HG03460 (cell line): ENCODE results near the gene BRPF3.

Source experiments
- ATAC-seq: cut with Tn5 transposase; IDR thresholded peaks from one replicate; pipeline ENCODE4 v1.9.1; 2021; ENCODE audit not compliant: unreplicated experiment

Gene BRPF3

DNA sequence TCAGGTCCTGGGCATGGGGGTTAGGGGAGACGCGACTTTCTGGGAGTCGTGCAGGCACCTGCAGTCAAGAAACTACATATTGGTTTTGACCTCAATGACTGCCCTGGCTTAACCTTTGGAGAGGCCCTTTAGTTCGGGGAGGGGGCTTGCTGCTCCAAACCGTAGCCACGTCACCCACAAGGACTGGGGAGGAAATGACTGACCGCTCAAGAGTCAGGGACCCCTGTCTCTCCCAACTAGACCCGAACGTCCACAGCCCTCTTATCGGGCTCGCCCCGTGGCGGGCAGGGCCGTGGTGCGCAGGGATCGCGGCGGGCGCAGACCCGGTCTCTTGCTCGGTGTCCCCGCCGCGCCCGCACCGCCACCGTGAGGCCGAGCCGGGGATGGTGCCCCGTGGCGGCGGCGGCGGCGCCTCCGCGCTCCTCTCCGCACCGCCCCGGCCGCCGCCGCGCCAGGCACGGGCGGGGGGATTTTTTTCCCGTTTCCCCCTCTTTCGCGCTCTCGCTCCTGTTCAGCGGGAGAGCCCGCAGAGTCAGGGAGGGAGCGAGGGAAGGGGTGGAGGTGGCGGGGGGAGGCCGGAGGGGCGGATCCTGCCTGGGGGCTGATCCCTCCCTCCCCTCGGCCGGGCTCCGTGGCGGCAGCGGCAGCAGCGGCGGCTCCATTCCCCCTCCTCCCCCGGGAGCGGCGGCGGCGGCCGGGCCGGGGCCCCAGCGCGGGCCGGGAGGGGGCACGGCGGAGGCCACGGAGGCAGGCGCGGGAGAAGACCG is at the start of gene BRPF3:
Gene BRPF3 (plus strand): TSS at position 632 of the 767 bp plus-strand sequence. CDS start 3,579 bp downstream, outside the sequence.
- ATAC-seq, result peak; percentile 52

DNA sequence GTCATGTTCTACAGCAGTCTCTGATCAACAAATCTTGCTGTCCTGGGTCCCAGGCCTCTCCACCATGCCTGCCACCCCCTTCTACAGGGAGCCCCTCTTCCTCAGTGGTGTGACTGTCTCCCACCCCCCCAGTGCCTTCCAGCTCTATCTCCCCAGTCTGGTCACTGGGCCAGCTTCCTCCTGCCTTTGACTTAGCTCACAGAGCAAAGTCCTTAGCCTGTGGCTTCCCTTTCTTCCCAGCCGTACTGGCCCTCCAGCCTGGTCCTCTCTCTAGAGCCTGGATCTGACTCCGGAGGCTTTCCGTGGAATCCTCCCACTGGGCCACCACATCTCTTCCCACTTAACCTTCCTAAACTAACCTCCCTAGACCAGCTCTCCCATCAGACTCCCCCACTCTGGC is 49.2 kb upstream of the BRPF3 start:
- ATAC-seq, result no peak

DNA sequence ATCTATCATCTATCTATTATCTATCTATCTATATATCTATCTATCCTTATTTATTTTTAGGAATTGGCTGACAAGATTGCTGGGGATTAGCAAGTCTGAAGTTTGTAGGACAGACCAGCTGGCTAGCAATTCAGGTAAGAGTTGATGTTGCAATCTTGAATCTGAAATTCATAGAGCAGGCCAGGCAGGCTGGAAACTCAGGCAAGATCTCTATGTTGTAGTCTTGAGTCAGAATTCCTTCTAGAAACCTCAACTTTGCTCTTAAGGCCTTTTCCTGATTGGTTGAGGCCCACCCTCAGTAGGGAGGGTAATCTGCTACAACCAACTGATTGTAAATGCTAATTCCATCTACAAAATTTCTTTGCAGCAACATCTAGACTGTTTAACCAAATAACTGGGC is 47.1 kb upstream of the BRPF3 start:
- ATAC-seq, result no peak

DNA sequence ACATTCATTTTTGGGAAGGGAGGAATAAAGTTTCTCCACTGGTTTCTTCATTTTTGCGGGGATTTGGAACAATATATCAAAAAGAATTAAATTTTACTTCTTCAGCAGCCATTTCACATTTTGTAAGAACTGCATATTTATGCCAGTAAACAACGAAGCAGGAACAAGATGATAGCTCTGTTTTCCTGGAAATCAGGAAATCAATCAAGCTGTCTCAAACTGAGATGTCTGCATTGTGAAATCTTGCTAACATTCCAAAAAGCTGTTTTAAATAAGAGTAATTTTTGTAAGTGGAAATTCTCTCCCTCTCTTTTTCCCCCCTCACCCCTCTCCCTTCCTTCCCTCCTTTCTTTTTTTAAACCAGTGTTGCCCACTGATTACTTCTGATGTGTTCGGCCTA is 46.3 kb upstream of the BRPF3 start:
- ATAC-seq, result no peak

DNA sequence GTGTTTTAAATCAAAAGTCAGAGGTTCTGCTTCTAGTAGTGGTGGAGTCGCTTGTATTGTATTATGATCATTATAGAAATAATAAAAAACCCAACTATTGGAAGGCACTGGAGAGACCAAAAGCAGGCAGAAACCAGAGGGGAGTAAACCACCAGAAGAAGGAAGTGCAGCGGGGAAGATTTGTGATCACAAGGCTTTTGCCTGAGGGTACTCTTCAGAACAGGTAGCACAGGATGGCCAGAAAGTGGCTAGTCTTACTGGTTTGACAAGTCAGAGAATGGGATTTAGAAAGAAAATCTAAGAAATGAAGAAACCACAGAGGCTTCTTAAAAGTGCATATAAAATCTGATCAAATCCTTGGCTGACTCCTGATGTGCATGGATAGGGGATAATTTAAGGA is 42.3 kb upstream of the BRPF3 start:
- ATAC-seq, result no peak

DNA sequence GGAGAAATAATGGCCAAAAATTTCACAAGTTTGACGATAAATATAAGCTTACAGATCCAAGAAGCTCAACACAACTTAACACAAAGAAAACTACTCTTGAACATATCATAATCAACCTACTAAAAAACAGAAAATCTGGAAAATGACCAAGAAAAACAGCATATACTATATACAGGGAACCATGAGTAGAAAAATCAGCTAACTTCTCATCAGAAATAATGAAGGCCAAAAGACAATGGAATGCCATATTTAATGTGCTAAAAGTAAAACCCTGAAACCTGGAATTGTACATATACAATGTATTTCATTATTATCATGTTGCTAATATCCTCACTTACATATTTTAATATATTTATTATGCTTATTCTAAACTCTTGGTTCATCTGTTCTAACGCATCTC is 40.9 kb upstream of the BRPF3 start:
- no peak for ATAC-seq

DNA sequence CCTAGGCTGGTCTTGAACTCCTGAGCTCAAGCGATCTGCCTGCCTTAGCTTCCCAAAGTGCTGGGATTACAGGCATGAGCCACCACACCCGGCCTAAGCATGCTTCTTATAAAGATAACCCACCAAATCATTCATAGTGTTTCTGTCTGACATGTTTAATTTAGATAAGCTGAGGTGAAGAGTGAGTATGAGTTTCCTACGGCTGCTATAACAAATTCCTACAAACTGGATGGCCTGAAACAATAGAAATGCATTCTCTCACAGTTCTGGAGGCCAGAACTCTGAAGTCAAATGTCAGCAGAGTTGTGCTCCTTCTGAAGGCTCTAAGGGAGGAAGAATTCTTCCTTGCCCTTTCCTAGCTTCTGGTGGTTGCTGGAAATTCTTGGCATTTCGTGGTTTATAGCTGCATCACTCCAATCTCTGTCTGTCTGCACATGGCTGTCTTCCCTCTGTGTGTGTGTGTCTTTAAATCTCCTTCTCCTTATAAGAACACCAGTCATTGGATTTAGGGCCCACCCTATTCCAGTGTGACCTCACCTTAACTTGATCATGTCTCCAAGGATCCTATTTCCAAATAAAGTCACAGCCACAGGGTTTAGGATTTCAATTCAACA is 36.3 kb upstream of the BRPF3 start:
- ATAC-seq, result no peak

DNA sequence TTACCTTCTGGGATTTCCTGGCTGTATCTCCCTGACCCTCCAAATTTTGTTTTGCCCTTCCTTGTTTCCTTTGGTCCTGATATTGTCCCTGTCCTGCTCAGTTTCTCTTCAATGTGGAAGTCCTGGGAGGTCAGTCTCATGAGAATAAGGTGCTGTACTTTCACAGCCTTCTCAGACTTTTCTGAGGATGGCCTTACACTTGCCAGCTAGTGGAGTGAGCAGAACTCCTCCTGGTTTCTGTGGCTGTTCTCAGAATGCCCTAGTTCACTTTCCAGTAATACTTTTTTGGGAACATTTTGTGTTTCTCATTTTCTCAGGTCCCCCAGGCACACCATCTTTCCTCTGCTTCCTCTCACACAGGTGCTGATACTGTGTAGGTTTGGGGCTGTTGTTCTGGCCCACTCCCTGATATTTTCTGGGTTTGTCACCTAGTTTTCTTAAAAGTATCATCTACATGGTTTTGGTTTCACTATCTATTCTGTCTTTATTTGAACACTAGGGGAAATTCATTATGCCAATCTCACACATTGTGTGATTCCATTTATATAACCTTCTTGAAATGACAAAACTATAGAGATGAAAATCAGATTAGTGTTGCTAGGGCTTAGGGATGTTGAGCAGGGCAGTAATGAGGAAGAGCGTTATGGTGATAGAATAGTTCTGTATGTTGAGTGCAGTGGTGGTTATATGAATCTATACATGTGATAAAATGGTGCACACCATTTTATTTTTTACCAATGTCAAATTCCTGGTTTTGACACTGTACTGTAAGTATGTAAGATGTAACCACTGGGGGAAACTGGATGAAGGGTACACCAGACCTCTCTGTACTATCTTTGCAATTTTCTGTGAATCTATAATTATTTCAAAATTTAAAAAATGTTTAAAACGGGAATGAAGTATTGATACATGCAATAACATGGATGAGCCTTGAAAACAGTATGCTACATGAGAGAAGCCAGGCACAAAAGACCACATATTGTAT is 27.2 kb upstream of the BRPF3 start:
- ATAC-seq, result no peak

DNA sequence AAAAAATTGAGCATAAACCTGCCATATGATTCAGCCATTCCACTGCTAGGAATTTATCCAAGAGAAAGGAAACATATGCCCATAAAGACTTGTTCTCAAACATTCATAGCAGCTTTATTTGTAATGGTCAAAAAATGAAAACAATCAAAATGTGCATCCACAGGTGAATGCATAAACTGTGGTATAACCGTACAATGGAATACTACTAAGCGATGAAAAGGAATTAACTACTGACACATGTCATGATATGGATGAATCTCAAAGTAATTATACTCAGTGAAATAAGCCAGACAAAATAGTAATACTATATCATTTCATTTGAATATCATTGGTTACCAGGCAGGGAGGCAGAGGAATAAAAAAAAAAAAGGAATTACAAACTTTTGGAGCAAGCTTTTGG is 25.8 kb upstream of the BRPF3 start:
- no peak for ATAC-seq

DNA sequence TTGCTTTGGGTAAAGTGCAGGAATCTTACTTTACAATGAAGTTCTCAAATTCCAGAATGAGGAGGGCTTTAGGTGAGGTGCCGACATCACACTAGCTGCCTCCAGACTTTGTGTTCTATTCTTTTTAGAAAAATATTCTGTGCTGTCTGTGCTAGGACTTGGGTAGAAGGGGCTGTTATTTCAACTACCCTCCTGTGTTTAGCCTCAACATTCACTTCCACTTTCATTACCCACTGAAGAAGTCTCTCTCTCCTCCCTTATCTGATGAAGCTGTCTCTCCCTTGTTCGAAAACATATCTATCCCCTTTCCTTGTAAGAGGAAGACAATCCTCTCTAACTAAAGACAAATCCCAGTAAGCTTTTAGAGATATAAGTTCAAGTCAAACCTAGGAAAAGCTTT is 25.0 kb upstream of the BRPF3 start:
- ATAC-seq, result no peak

DNA sequence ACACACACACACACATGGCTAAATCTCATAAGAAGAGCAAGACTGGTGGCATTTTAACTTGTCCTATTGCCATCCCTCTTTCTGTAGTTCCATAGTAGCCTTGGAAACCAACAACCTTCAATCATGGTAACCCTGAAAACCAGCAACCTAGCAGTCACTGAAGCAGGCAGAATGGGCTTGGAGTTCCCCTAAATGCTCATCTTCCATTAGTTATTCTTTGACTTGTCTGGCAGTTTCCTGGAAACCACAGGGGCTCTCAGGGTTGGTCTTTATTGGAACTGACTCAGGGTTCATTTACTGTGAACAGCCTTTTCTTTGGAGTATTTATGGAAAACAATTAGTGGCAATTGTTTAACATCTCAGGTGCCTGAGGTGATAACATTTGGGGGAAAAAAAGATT is 19.4 kb upstream of the BRPF3 start:
- no peak for ATAC-seq

DNA sequence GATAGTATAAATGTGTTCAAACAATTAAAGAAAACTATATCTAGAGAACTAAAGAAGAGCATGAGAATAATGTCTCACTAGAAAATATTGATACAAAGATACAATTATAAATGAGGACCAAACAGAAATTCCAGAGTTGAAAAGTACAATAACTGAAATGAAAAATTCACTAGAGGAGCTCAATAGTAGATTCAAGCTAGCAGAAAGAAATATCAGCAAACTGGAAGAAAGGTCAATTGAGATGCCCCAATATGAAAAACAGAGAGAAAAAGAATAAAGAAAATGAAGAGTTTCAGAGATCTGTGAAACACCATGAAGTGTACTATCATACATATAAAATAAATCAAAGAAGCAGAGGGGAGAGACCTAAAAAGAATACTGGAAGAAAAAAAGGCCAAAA is 18.0 kb upstream of the BRPF3 start:
- ATAC-seq, result no peak

DNA sequence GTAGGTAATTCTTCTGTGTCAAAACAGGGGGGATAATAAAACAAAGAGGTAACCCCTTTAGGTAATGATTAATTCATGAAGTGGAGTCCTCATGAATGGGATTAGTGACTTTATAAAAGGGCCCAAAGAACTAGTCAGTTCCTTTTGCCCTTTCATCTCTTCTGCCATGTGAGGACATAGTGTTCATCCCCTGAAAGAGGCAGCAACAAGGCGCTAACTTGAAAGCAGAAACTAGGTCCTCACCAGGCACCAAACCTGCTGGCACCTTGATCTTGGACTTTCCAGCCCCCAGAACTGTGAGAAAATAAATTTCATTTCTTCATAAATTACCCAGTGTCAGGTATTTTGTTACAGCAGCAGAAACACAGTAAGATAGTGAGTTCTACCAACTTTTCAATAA is 16.4 kb upstream of the BRPF3 start:
- no peak for ATAC-seq

DNA sequence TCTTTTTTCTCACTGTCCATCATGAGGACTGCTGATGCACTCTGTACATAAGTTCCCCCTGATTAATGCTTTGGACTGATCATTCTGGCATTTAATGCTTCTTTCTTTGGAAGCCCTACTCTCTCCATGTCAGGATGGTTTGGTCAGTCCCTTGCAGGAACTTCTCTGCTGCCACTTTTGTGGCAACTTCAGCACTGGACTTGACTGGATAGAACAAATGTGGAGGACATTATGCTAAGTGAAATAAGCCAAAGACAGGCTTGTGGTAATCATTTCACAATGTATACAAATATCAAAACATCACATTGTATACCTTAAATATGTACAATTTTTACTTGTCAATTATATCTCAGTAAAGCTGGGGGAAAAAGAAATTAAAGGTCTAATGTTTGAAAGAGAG is 12.2 kb upstream of the BRPF3 start:
- ATAC-seq, result no peak

DNA sequence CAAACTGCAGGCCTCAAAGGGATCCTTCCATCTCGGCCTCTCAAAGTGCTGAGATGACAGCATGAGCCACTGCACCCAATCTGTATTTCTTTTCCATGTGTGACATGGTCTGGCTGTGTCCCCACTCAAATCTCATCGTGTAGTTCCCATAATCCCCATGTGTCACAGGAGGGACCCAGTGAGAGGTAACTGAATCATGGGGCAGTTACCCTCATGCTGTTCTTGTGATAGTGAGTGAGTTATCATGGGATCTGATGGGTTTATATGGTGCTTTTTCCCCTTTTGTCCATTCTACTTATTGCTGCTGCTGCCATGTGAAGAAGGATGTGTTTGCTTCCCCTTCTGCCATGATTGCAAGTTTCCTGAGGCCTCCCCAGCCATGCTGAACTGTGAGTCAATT is 10.3 kb upstream of the BRPF3 start:
- ATAC-seq, result no peak

DNA sequence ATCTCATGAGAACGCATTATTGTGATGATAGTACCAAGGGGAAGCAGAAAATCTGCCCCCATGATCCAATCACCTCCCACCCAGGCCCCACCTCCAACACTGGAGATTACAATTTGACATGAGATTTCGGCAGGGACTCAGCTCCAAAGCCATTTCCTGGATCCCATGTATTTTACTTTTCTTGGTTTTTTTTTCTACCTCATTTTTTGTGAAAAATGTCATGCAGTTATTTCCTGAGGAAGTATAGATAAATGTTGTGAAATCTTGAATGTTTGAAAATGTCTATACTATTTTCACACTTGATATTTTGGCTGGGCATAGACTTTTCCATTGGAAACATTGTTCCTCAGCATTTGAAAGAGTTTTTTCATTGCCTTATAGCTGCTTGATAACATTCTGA is 9.1 kb upstream of the BRPF3 start:
- no peak for ATAC-seq

DNA sequence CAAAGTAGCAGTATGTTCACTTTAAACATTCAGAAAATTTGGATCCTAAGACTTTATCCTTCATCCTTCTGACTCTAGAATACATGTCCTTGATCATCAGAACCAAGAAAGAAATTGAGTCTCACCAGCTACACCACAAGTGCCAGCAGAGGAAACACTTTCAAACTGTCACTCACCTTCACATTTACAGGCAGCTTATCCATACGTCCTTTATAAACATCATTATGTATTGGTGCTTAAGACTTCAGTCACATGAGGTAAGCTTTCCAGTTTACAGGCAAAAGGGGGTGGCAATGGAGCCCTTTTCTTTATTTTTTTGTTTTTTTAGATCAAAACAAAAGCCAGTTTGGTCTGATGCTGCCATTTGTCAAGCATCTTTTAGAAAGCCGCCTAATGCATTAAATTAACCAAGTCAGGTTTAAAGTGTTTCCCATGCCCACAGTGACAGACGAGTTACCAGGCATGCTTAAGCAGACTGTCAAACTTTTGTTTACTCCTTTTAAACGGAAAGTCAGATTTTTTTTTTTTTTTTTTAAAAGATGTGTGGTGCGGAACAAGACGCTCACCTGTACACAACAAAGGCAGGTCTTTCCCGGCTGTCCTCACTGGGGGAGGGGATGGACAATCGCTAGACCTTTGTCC is 952 bp upstream of the BRPF3 start:
- no peak for ATAC-seq

DNA sequence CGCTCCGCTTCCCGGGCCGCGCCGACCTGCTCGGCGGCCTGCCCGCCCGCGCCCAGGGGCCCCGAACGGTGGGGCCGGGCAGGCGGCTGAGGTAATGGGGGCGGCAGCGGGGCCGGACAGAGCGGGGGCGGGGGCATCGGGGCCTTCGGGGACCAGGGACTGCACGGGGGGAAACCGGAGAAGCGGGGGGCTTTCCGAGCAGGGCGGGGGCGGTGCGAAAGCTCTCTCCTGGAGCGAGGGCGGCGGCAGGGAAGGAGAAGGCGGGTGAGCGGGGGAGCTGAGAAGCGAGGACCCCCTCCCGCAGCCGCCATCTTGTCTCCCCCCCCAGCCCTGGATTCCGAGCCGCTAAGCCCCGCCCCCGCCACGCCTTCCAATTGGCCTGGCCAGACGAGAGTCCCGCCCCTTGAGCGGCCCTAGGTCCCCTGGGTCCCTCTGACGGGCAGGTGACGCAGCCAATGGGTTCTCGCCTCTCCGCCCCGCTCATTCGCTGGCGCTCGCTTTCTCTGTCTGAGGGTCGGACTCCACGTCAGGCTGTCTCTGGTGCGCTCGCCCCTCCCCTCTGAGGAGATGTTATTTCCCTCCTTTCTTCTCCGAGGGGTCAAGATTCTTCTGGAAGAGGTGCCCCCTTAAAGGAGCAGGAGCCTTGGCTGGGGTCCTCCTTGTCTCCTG is 470 bp downstream of the BRPF3 start:
- ATAC-seq, result peak; percentile 92

DNA sequence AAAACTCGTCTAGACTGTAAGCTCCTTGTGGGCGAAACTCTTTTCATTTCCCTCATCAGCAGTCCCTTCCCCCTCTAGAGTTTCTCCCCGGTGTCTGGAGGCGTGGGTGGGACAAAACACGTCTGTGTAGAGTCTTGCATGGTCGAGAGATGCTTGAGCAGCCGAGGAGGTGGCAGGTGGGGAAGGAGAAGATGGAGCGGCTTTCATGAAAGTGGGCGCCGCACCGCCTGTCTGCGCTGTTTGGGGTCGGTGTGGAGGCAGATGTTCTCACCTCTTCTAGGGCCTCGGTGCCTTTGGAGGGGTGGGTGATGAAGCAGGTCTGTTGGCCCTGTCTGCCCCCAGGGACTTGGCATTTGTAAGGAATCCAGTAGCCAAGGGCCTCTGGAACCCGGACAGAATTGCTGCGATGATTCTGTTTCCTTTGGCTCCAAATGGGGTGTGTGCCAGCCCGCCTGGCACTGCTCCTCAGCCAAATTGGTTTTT is 1.2 kb downstream of the BRPF3 start:
- ATAC-seq, result no peak

DNA sequence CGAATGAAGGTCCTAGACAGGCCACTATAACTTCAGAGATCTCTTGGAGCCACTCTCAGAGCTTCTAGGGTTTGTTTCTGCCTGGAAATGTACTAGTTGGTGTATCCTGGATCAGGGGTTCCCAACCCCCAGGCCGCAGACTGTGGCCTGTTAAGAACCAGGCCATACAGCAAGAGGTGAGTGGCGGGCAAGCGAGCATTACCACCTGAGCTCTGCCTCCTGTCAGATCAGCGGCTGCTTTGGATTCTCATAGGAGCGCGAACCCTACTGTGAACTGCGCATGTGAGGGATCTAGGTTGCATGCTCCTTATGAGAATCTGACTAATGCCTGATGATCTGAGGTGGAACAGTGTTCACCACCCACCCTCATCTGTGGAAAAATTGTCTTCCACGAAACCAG is 2.4 kb downstream of the BRPF3 start:
- ATAC-seq, result no peak
